ENCODE measurements around the gene AMZ1.

Gene AMZ1

GRCh38 chr7:2657920-2658671 lies 29.9 kb upstream of the AMZ1 start:
- H3K27me3 Mint-ChIP-seq (ENCODE audit: low read depth) = no peaks in the 10 kb centered on the region
- no peak for DNase-seq (ENCODE audit: low spot score)
- H3K4me3 Mint-ChIP-seq = no peak overlapping the region
- H3K27ac Mint-ChIP-seq = no peak overlapping the region
- H3K4me1 Mint-ChIP-seq (ENCODE audit: low read depth) = no peaks in the 10 kb centered on the region
- peaks cover 4% of the 10 kb centered on the region for H3K36me3 Mint-ChIP-seq (ENCODE audit: low read depth)
- no peaks in the 10 kb centered on the region for H3K9me3 Mint-ChIP-seq

DNA sequence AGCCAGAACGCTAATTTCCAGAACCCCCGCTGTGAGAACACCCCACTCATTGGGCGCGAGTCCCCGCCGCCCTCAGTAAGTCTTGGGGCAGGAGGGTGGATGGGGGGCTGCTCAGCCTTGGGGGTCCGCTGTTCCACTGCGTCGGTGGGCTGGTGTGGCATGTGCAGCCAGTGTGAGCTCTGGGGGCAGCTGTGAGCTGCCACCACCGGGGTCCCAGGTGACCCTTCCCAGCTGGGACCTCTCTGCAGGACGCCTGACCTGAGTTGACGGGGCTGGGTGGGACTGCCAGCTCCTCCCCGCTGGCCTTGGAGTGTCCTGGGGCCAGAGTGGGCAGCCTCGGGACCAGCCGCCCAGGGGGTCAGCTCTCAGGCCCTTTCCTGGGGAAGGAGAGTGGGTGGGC lies 29.1 kb upstream of the AMZ1 start:
- H3K4me1 Mint-ChIP-seq (ENCODE audit: low read depth) = no peaks in the 10 kb centered on the region
- peaks cover 4% of the 10 kb centered on the region for H3K36me3 Mint-ChIP-seq (ENCODE audit: low read depth)
- H3K27ac Mint-ChIP-seq = no peak overlapping the region
- DNase-seq (ENCODE audit: low spot score) = no peak
- no peaks in the 10 kb centered on the region for H3K9me3 Mint-ChIP-seq
- no peaks in the 10 kb centered on the region for H3K27me3 Mint-ChIP-seq (ENCODE audit: low read depth)
- no peak overlapping the region for H3K4me3 Mint-ChIP-seq

DNA sequence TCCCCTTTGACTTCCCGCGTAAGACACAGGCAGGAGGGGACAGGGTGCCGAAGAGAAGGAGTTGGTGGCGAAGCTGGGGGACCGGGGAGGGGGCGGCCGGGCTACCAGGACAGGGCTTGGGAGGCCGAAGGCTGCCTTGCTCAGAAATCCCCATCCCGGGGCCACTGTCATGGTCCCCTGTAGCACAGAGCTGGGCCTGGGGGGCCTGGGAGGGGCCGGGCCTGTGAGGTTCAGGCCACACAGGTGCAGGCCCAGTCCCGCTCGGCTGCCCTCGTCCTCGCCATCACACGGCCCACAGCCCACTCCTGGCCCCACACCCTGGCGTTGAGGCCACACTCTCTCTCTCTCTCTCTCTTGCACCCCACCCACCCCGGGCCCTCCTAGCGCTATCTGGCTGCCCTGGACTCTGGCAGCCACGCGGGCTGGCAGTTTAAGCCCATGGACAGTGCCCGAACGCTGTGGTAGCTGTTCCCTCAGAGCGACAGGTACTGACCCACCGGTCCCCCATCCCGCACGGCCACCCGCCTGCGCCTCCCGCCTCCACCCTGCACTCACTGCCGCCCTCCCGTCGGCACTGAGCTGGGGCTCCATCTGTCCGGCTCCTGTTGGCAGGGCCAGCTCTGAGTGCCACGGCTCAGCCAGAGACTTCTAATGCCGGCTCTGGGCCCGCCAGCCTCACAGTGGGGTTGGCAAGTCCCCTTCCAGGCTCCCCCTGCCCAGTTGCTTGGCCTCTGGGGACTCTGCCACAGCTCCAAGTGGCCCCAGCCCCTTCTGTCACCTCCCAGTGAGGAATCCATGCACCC lies 28.2 kb upstream of the AMZ1 start:
- Mint-ChIP-seq H3K9me3 (no peaks in the 10 kb centered on the region), H3K4me1 (ENCODE audit: low read depth) (no peaks in the 10 kb centered on the region), H3K27ac (no peak overlapping the region), H3K4me3 (no peak overlapping the region), H3K27me3 (ENCODE audit: low read depth) (no peaks in the 10 kb centered on the region), H3K36me3 (ENCODE audit: low read depth) (peaks cover 4% of the 10 kb centered on the region)
- DNase-seq (ENCODE audit: low spot score) = no peak

DNA sequence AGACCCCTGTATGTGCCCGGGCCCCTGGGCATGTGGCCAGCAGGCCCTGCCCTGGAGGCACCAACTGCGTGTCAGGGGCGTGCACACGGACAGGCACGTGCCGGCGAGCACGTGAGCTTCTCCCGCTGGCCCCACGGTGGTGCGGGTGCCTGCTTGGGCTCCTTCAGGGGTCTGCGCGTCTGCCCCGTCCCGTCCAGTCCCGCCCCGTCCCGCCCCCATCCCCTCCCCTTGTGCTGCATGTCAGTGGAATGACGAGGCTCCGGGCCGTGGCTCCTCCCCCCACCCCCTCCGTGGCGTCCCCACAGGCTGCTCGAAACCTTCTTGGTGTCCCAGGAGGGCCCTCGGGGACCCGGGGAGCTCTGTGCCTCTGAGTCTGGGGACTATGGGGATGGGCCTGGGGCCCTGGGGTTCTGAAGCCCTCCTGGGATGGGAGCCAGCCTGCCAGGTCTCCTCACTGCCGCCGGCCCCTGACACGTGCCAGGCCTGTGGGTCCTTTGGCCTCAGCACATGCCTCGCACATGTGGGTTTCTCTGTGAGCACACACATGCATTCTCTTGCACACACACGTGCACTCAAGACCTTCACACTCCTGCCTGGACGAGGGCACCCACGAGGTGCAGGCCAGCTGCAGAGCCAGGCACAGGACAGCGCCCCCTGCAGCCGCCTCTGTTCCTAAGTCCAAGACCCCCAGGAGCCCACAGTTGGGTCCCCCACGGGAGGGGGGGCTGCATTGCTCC lies 27.5 kb upstream of the AMZ1 start:
- no peak for DNase-seq (ENCODE audit: low spot score)
- Mint-ChIP-seq H3K4me3 (no peak overlapping the region), H3K4me1 (ENCODE audit: low read depth) (no peaks in the 10 kb centered on the region), H3K36me3 (ENCODE audit: low read depth) (peaks cover 4% of the 10 kb centered on the region), H3K27ac (no peak overlapping the region), H3K9me3 (no peaks in the 10 kb centered on the region), H3K27me3 (ENCODE audit: low read depth) (no peaks in the 10 kb centered on the region)

DNA sequence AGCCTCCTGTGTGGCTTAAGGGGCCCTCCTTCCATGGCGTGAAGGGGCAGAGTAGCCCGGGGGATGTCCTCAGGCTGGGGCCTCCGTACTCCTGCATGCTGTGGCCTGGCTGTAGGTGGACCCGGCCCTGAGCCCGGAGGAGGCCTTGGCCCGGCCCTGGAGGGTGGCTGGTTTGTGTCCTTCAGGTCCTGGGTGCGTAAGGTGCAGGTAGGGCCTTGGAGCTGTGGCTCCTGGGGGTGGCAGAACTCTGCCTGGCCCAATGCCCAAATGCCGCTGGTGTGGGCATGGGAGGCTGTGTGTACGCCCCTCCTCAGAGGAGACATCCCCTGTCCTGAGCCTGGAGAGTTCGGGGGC lies 26.9 kb upstream of the AMZ1 start:
- Mint-ChIP-seq H3K27me3 (ENCODE audit: low read depth) (no peaks in the 10 kb centered on the region), H3K4me3 (no peak overlapping the region), H3K27ac (no peak overlapping the region), H3K4me1 (ENCODE audit: low read depth) (no peaks in the 10 kb centered on the region), H3K36me3 (ENCODE audit: low read depth) (peaks cover 4% of the 10 kb centered on the region), H3K9me3 (no peaks in the 10 kb centered on the region)
- DNase-seq (ENCODE audit: low spot score) = no peak

- peaks cover 4% of the 10 kb centered on the region for H3K36me3 Mint-ChIP-seq (ENCODE audit: low read depth)
- H3K27ac Mint-ChIP-seq = no peak overlapping the region
- DNase-seq (ENCODE audit: low spot score) = no peak
- no peak overlapping the region for H3K4me3 Mint-ChIP-seq
- no peaks in the 10 kb centered on the region for H3K4me1 Mint-ChIP-seq (ENCODE audit: low read depth)
- H3K27me3 Mint-ChIP-seq (ENCODE audit: low read depth) = no peaks in the 10 kb centered on the region
- no peaks in the 10 kb centered on the region for H3K9me3 Mint-ChIP-seq
Observed at GRCh38 chr7:2661602-2662272, 26.3 kb upstream of the AMZ1 start.

GRCh38 chr7:2662273-2663120 lies 25.5 kb upstream of the AMZ1 start:
- DNase-seq (ENCODE audit: low spot score) = no peak
- no peak overlapping the region for H3K4me3 Mint-ChIP-seq
- no peaks in the 10 kb centered on the region for H3K27me3 Mint-ChIP-seq (ENCODE audit: low read depth)
- H3K4me1 Mint-ChIP-seq (ENCODE audit: low read depth) = no peaks in the 10 kb centered on the region
- H3K27ac Mint-ChIP-seq = no peak overlapping the region
- H3K36me3 Mint-ChIP-seq (ENCODE audit: low read depth) = no peaks in the 10 kb centered on the region
- no peaks in the 10 kb centered on the region for H3K9me3 Mint-ChIP-seq

- no peak for DNase-seq (ENCODE audit: low spot score)
- Mint-ChIP-seq H3K27ac (no peak overlapping the region), H3K36me3 (ENCODE audit: low read depth) (no peaks in the 10 kb centered on the region), H3K4me1 (ENCODE audit: low read depth) (no peaks in the 10 kb centered on the region), H3K27me3 (ENCODE audit: low read depth) (no peaks in the 10 kb centered on the region), H3K4me3 (no peak overlapping the region), H3K9me3 (no peaks in the 10 kb centered on the region)
Observed at GRCh38 chr7:2663121-2663886, 24.7 kb upstream of the AMZ1 start.

DNA sequence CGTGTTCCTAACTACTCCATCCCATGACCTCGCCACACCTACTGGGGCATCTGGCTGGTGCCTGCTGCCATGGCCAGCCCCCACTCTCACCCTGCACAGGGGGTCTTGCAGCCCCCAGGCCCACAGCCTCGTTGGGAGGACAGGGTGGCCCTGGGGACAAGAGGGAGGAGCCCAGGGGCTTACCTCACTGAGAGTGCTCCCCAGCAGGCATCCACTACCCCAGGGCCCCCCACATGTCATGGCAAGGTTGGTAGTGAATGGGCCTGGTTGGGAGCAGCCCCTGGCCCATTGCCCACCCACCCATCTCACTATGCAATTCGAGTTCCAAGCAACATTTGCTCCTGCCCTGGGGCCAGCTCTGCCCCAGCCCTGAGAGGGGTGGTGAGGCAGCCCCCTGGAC lies 24.0 kb upstream of the AMZ1 start:
- Mint-ChIP-seq H3K9me3 (no peaks in the 10 kb centered on the region), H3K4me1 (ENCODE audit: low read depth) (no peaks in the 10 kb centered on the region), H3K36me3 (ENCODE audit: low read depth) (no peaks in the 10 kb centered on the region), H3K27ac (no peak overlapping the region), H3K4me3 (no peak overlapping the region), H3K27me3 (ENCODE audit: low read depth) (no peaks in the 10 kb centered on the region)
- no peak for DNase-seq (ENCODE audit: low spot score)

GRCh38 chr7:2665359-2665791 lies 22.6 kb upstream of the AMZ1 start:
- H3K4me3 Mint-ChIP-seq = no peak overlapping the region
- H3K9me3 Mint-ChIP-seq = no peaks in the 10 kb centered on the region
- H3K27ac Mint-ChIP-seq = no peak overlapping the region
- H3K27me3 Mint-ChIP-seq (ENCODE audit: low read depth) = peaks cover 7% of the 10 kb centered on the region
- DNase-seq (ENCODE audit: low spot score) = no peak
- no peaks in the 10 kb centered on the region for H3K4me1 Mint-ChIP-seq (ENCODE audit: low read depth)
- H3K36me3 Mint-ChIP-seq (ENCODE audit: low read depth) = no peaks in the 10 kb centered on the region

- Mint-ChIP-seq H3K36me3 (ENCODE audit: low read depth) (no peaks in the 10 kb centered on the region), H3K4me1 (ENCODE audit: low read depth) (peaks cover 7% of the 10 kb centered on the region), H3K27me3 (ENCODE audit: low read depth) (peaks cover 11% of the 10 kb centered on the region), H3K27ac (no peak overlapping the region), H3K4me3 (no peak overlapping the region), H3K9me3 (no peaks in the 10 kb centered on the region)
- no peak for DNase-seq (ENCODE audit: low spot score)
Observed at GRCh38 chr7:2666155-2666554, 21.8 kb upstream of the AMZ1 start.

DNA sequence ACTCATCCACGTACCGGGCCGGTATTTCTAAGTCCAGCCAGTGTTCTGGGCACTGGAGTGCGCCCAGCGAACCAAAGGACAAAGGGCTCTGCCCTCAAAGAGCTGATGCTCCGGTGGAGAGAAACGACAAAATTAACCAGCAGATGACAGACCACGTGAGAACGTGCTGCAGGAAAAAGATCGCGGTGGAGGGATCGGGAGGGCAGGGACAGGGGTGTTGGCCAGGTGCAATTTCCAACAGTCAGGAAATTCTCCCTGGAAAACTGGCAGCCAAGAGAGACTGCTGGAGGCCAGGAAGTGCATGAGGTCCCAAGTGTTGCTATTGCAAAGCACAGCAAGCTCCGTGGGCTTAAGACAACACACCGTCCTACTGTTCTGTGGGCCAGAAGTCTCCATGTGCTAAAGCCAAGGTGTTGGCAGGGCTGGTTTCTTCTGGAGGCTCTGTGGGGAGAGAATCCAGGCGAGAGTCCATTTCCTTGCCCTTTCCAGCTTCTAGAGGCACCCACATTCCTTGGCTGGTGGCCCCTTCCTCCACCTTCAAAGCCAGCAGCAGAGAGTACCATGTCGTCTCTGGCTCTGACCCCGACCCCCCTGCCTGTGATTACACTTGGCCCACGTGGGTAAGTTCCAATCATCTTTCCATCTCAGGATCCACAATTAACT lies 21.3 kb upstream of the AMZ1 start:
- no peaks in the 10 kb centered on the region for H3K9me3 Mint-ChIP-seq
- H3K4me1 Mint-ChIP-seq (ENCODE audit: low read depth) = peaks cover 8% of the 10 kb centered on the region
- no peaks in the 10 kb centered on the region for H3K36me3 Mint-ChIP-seq (ENCODE audit: low read depth)
- no peak for DNase-seq (ENCODE audit: low spot score)
- H3K4me3 Mint-ChIP-seq = no peak overlapping the region
- H3K27me3 Mint-ChIP-seq (ENCODE audit: low read depth) = peaks cover 11% of the 10 kb centered on the region
- no peak overlapping the region for H3K27ac Mint-ChIP-seq

Measured in T-helper 2 cell treated with Interferon-gamma antibody and Interleukin-4, amounts not matched to agents 5 μg/mL and 100 μg/mL, for 36 hours (primary cell).